OCI-LY7 (cell line): ENCODE results near the gene DPEP2. TPM values are rescaled to one million over a fixed set of nuclear protein-coding genes. Genes with fewer than 3 reads are reported as not detected.
"Not testable (repeated sequence)": the region's sequence is repeated elsewhere in the genome, so short reads cannot be mapped to it uniquely, and the experiment has no call there.

Experiments used
- BruUV-seq: library from RNA; stranded (reverse); fragments of 400-500 nt; replicated peaks from 2 replicates; lab custom pipeline; 2021; lab: Mats Ljungman, UMichigan
- CTCF ChIA-PET: fragments of 300-600 bp; sonication (Branson Sonifier 250); formaldehyde crosslinking; loops from one replicate; lab custom pipeline; 2022; ENCODE audit warnings: antibody characterized with exemption; ENCODE audit not compliant: unreplicated experiment; lab: Charles Lee
- POLR2A ChIA-PET: fragments of 300-600 bp; sonication (Branson Sonifier 250); formaldehyde crosslinking; loops from one replicate; lab custom pipeline; 2022; ENCODE audit warnings: antibody characterized with exemption; lab: Charles Lee
- DNase-seq: peaks from one replicate; pipeline ENCODE4 v3.0.0-alpha.2; 2015; ENCODE audit warnings: low spot score
- H2AFZ ChIP-seq: fragments of 200-600 bp; sonication (generic), shearing (Covaris generic); 2 replicates; pipeline ENCODE4 v1.6.1; 2014; ENCODE audit warnings: mild to moderate bottlenecking, antibody characterized with exemption, low read length, moderate library complexity
- H3K27ac ChIP-seq: fragments of 200-600 bp; sonication (generic); 2 replicates; pipeline ENCODE4 v1.5.1; 2014; ENCODE audit warnings: mixed run types, low read depth, mild to moderate bottlenecking, moderate library complexity, low read length, inconsistent platforms; ENCODE audit not compliant: poor library complexity, severe bottlenecking
- H3K36me3 ChIP-seq: fragments of 200-600 bp; sonication (generic); 2 replicates; pipeline ENCODE4 v1.6.1; 2014; ENCODE audit warnings: mild to moderate bottlenecking, antibody characterized with exemption, low read length, moderate library complexity, mixed read lengths; ENCODE audit not compliant: insufficient read depth
- H3K4me1 ChIP-seq: fragments of 200-600 bp; sonication (generic); 2 replicates; pipeline ENCODE4 v1.5.1; 2014; ENCODE audit warnings: mild to moderate bottlenecking, low read length; ENCODE audit not compliant: insufficient read depth, poor library complexity, severe bottlenecking
- H3K4me2 ChIP-seq: fragments of 200-600 bp; sonication (generic); 2 replicates; pipeline ENCODE4 v1.6.1; 2014; ENCODE audit warnings: mild to moderate bottlenecking, low read length
- H3K4me3 ChIP-seq: fragments of 200-600 bp; sonication (generic); 2 replicates; pipeline ENCODE4 v1.5.1; 2014; ENCODE audit warnings: mild to moderate bottlenecking, low read depth, low read length; ENCODE audit not compliant: poor library complexity, severe bottlenecking
- H3K79me2 ChIP-seq: fragments of 200-600 bp; sonication (generic); 2 replicates; pipeline ENCODE4 v1.6.1; 2016; ENCODE audit warnings: low read depth, mild to moderate bottlenecking, low read length, moderate library complexity, mixed read lengths; ENCODE audit not compliant: insufficient read depth
- H3K9me2 ChIP-seq: fragments of 200-600 bp; sonication (generic); 2 replicates; pipeline ENCODE4 v1.6.1; 2016; ENCODE audit warnings: mild to moderate bottlenecking, low read length, mixed read lengths; ENCODE audit not compliant: insufficient read depth
- H3K9me3 ChIP-seq: fragments of 200-600 bp; sonication (generic); 2 replicates; pipeline ENCODE4 v1.6.1; 2014; ENCODE audit warnings: mild to moderate bottlenecking, mixed run types, low read length, mixed read lengths
- H4K20me1 ChIP-seq: fragments of 200-600 bp; sonication (generic); 2 replicates; pipeline ENCODE4 v1.6.1; 2014; ENCODE audit warnings: mild to moderate bottlenecking, antibody characterized with exemption, low read length, moderate library complexity, mixed read lengths; ENCODE audit not compliant: insufficient read depth
- EZH2phosphoT487 ChIP-seq: fragments of 200-600 bp; sonication (generic); IDR thresholded peaks from 2 replicates; pipeline ENCODE4 v1.6.1; 2018; ENCODE audit warnings: low read depth, borderline replicate concordance, mild to moderate bottlenecking, mixed run types, antibody characterized with exemption, low read length, moderate library complexity, mixed read lengths
- intact Hi-C: fragments of 100-400 bp; cut with micrococcal nuclease; formaldehyde crosslinking; loops from one replicate; pipeline ENCODE4 v1.10.0; 2022; ENCODE audit not compliant: unreplicated experiment
- total RNA-seq, 2 experiments: library from RNA; depleted of rRNA in 1 of 2; stranded (reverse); fragments of >200 nt in 1 of 2; shearing (Covaris generic) in 1 of 2; gene quantifications; 2 replicates each; pipeline ENCODE4 v1.2.3, GENCODE V29; 2014 to 2022
- TF ChIP-seq, protein P1 (sequence below): fragments of 200-600 bp; sonication (generic); conservative IDR thresholded peaks from 2 replicates; pipeline ENCODE4 v1.5.1; 2014; ENCODE audit warnings: mild to moderate bottlenecking, antibody characterized with exemption, low read length, moderate library complexity, mixed read lengths

The DPEP2 gene
- total RNA-seq, 2 experiments from 2014 or later = 0.22 to 0.23 TPM

DNA sequence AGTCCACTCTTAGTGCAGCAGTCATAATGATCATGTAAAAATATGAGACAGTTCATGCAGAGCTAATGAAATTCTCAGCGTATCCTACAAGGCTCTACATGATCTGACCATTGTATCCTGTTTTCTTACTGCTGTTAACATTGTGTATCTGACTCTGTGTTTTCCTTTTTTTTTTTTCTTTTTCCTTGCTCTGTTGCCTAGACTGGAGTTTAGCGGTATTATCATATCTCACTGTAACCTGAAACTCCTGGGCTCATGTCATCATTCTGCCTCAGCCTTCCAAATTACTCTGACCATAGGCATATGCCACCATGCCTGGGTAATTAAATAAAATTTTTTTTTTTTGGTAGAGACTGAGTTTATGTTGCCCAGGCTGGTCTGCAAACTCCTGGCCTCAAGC is 35.9 kb upstream of the DPEP2 start:
- no TSS peak for BruUV-seq
- H2AFZ ChIP-seq = no peak overlapping the region
- no peaks in the 10 kb centered on the region for H3K9me2 ChIP-seq
- H3K27ac ChIP-seq = no peak overlapping the region
- no peak for TF ChIP-seq EZH2phosphoT487
- TF ChIP-seq, protein P1, sequence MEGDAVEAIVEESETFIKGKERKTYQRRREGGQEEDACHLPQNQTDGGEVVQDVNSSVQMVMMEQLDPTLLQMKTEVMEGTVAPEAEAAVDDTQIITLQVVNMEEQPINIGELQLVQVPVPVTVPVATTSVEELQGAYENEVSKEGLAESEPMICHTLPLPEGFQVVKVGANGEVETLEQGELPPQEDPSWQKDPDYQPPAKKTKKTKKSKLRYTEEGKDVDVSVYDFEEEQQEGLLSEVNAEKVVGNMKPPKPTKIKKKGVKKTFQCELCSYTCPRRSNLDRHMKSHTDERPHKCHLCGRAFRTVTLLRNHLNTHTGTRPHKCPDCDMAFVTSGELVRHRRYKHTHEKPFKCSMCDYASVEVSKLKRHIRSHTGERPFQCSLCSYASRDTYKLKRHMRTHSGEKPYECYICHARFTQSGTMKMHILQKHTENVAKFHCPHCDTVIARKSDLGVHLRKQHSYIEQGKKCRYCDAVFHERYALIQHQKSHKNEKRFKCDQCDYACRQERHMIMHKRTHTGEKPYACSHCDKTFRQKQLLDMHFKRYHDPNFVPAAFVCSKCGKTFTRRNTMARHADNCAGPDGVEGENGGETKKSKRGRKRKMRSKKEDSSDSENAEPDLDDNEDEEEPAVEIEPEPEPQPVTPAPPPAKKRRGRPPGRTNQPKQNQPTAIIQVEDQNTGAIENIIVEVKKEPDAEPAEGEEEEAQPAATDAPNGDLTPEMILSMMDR = no peak
- intact Hi-C loops = no loop called here
- H3K9me3 ChIP-seq = no peaks in the 10 kb centered on the region
- no peak overlapping the region for H3K4me3 ChIP-seq
- ChIA-PET CTCF (no interaction called here), POLR2A (interaction anchor here (1.5 kb wide), 1 partner anchor 10 kb away, joined by 3 read pairs; no protein-coding TSS in a partner anchor)
- no peak for DNase-seq
- no peaks in the 10 kb centered on the region for H4K20me1 ChIP-seq
- peaks cover 35% of the 10 kb centered on the region for H3K4me1 ChIP-seq
- peaks cover 16% of the 10 kb centered on the region for H3K36me3 ChIP-seq
- H3K4me2 ChIP-seq = no peak overlapping the region
- no peaks in the 10 kb centered on the region for H3K79me2 ChIP-seq

DNA sequence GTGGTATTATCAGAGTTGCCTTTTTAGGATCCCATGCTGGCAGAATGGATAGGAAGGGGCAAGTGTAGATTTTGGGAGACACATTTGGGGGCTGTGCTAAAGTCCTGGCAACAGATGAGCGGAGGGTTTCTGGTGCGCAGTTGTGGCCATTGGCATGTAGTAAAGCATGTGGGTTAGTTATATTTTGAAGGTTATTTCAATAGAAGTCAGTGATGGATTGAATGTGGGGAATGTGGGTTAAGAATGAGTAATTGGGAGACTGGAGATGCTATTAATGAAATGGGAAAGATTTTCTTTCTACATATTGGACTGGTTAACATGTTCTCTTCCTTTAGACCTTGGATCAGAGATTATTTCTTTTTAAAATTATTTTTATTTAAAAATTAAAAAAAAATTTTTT is 33.8 kb upstream of the DPEP2 start:
- no peak for TF ChIP-seq EZH2phosphoT487
- TF ChIP-seq, protein P1 = no peak
- no peak overlapping the region for H3K4me3 ChIP-seq
- H3K9me2 ChIP-seq = no peaks in the 10 kb centered on the region
- CTCF ChIA-PET = no interaction called here
- no TSS peak for BruUV-seq
- intact Hi-C loops = no loop called here
- H3K4me1 ChIP-seq = peaks cover 16% of the 10 kb centered on the region
- H3K27ac ChIP-seq = no peak overlapping the region
- no peaks in the 10 kb centered on the region for H4K20me1 ChIP-seq
- H3K9me3 ChIP-seq = no peaks in the 10 kb centered on the region
- no peak overlapping the region for H2AFZ ChIP-seq
- no peaks in the 10 kb centered on the region for H3K79me2 ChIP-seq
- DNase-seq = no peak
- POLR2A ChIA-PET = no interaction called here
- no peak overlapping the region for H3K4me2 ChIP-seq
- H3K36me3 ChIP-seq = peaks cover 28% of the 10 kb centered on the region

DNA sequence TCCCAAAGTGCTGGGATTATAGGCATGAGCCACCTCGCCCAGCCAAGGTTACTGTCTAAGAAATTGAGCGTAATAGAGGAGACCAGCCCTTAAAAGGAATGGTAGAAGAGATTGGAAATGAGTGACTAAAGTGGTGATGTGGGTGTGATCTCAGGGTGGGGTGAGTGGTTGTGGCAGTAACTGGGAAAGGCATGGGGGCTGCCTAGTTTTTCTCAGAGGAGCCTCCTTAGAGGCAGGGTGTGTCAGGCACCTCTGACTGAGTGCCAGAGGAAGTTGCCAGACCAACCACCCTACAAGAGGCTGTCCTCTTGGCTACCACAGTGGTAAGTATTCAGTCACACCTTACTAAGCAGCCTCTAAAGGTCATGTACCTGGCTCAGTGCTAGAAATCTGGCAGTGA is 32.7 kb upstream of the DPEP2 start:
- Histone ChIP-seq H4K20me1 (no peaks in the 10 kb centered on the region), H3K79me2 (no peaks in the 10 kb centered on the region), H3K36me3 (peaks cover 40% of the 10 kb centered on the region), H3K9me2 (no peaks in the 10 kb centered on the region), H3K4me1 (peaks cover 5% of the 10 kb centered on the region), H3K4me2 (no peak overlapping the region), H3K9me3 (no peaks in the 10 kb centered on the region), H3K27ac (no peak overlapping the region), H3K4me3 (no peak overlapping the region), H2AFZ (no peak overlapping the region)
- BruUV-seq = no TSS peak
- CTCF ChIA-PET = no interaction called here
- POLR2A ChIA-PET = no interaction called here
- no peak for DNase-seq
- intact Hi-C loops = no loop called here
- TF ChIP-seq EZH2phosphoT487 = no peak
- TF ChIP-seq, protein P1 = no peak

DNA sequence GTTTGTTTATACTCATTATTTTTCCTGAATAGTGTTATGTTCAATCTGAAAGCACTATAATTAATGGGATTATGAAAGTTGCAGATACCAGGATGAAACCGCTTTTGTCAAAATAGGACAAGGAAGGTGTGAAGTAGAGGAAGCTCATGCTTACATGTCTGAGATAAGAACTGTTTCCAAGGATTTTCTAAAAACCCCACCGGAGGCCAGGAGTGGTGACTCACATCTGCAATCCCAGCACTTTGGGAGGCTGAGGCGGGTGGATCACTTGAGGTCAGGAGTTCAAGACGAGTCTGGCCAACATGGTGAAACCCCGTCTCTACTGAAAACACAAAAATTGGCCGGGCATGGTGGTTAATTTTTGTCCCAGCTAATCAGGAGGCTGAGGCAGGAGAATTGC is 30.8 kb upstream of the DPEP2 start:
- DNase-seq, H3K79me2 ChIP-seq, intact Hi-C loops, H2AFZ ChIP-seq, POLR2A ChIA-PET, H3K9me3 ChIP-seq, H3K4me1 ChIP-seq, BruUV-seq, H3K4me3 ChIP-seq, H4K20me1 ChIP-seq, H3K4me2 ChIP-seq, H3K9me2 ChIP-seq, H3K27ac ChIP-seq: not testable (repeated sequence)
- peaks cover 56% of the 10 kb centered on the region for H3K36me3 ChIP-seq
- CTCF ChIA-PET = interaction anchor here (0.6 kb wide), 1 partner anchor 10 kb away, joined by 5 read pairs; no protein-coding TSS in a partner anchor
